Cerebellar cortex (tissue), 1 donor: ENCODE measurements around the gene AASDH.
"Not testable (repeated sequence)": the region's sequence is repeated elsewhere in the genome, so short reads cannot be mapped to it uniquely, and the experiment has no call there.

ENCODE experiments used
- DNase-seq: peaks from one replicate; pipeline ENCODE4 v3.0.0-alpha.2; 2015; ENCODE audit warnings: low spot score

Gene AASDH

DNA sequence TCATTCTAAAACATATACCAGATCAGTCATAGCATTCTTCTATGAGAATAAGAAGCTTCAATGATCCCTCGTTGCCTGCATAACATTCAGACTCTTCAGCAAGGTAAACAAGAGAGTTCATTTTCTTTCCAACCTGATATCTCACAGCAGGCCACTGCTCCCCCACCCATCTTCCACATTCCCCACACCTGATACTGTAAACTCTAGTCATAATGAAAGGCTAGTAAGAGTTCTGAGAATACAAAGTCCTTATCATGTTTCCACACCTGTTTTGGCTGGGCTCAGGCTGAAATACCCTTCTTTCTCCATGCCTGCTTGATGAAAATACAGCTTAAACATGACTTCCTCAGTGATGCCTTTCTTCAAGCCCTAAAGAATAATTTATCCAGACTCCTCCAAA is 2.3 kb upstream of the AASDH start:
- no peak for DNase-seq

GRCh38 chr4:56388306-56388705 is 1.0 kb upstream of the AASDH start:
- no peak for DNase-seq

GRCh38 chr4:56386091-56386490 is 1.2 kb downstream of the AASDH start:
- no peak for DNase-seq

- DNase-seq: no peak
Observed at GRCh38 chr4:56375458-56375857, 11.8 kb downstream of the AASDH start.

DNA sequence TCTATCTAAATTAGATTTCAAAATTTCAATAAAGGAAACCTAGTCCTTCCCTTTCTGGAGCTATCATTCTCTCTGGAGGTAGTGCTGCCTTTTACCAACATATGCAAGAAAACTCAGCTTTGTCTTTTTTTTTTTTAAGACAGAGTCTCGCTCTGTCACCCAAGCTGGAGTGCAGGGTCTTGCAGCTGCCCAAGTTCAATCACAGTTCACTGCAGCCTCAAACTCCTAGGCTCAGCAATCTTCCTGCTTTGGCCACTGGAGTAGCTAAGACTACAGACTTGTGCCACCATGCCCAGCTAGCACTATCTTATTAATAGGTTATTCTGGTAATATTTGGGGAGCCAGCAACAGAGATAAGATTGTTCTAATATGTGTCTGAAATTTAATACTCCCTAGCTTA is 12.3 kb downstream of the AASDH start:
- no peak for DNase-seq

DNA sequence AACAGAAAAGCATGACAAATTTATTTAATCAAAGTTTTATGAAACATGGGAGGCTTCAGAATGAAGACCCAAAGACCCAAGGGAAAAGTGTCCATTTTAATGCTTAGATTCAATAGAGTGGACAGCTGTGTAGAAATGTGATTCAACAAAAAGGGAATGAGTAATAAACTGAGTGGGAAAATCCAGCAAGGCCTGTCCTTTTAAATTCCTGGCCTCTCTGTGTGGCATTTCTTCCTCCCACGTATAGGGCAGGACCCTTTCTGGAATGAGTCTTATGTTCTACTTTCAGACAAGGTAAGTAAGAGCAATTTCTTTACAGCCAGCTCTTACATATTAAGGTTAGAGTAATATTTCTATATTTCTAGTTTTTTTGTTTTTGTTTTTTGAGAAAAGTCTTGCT is 14.5 kb downstream of the AASDH start:
- no peak for DNase-seq

DNA sequence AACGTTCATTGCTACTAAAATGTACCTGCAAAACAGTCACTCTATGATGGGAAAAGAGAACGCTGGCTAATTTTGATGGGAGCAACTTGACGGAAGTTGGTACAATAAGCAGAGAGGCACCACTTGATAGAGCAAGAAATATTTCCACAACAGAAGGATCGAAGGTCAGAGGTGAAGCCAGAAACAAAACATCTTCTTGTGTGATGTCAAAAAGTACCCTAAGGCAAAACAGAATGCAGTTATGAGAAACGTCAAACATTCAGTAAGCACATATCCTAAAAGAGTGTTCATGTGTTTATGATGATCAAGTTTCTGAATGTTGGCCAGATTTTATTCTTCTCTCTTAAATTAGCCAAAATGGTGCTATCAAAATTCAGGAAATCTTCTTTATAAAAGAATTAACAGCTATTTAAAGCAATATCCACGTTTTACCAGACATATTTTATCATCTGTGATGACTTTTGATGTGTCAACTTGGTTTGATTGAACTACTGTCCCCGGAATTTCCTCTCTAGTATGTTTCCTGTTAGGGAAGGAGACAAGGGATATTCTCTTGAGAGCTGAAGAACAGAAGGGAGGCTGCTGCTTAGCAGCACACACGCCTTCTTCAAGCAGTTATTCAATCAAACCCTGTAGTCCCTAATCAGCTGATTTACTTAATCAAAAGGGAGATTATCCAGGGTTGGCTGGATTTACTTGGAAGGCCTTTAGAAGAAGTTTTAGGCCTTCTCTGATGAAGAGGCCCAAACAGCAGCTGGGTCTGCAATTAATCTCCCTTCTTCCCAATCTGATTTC is 15.7 kb downstream of the AASDH start:
- DNase-seq: no peak

- no peak for DNase-seq
Observed at GRCh38 chr4:56370377-56370776, 16.9 kb downstream of the AASDH start.

DNA sequence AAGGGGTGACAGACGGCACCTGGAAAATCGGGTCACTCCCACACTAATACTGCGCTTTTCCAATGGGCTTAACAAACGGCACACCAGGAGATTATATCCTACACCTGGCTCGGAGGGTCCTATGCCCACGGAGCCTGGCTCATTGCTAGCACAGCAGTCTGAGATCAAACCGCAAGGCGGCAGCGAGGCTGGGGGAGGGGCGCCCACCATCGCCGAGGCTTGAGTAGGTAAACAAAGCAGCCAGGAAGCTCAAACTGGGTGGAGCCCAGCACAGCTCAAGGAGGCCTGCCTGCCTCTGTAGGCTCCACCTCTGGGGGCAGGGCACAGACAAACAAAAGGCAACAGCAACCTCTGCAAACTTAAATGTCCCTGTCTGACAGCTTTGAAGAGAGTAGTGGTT is 24.3 kb downstream of the AASDH start:
- not testable (repeated sequence) for DNase-seq

- DNase-seq: no peak
Observed at GRCh38 chr4:56360071-56360470, 27.2 kb downstream of the AASDH start.

- DNase-seq: no peak
Observed at GRCh38 chr4:56356650-56357049, 30.6 kb downstream of the AASDH start.

- no peak for DNase-seq
Observed at GRCh38 chr4:56348576-56348975, 38.7 kb downstream of the AASDH start.

- no peak for DNase-seq
Observed at GRCh38 chr4:56345458-56345857, 41.8 kb downstream of the AASDH start.

DNA sequence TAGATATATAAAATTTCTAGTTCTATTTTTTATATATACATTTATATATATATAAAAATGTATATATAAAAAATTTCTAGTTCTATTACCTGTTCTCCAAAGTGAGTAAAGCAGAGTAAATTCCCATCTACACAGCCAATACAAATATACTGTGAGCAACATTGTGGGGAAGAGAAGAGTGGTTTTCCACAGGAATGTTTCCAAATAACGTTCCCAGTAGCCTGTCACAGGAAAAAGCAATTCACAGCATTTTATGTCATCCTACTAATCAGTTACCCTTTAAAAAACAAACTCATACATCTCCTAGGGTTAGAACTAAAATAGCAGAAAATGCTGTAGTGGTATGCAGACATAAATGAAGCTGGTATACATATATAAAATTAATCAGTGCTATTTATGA is 44.5 kb downstream of the AASDH start:
- no peak for DNase-seq

DNA sequence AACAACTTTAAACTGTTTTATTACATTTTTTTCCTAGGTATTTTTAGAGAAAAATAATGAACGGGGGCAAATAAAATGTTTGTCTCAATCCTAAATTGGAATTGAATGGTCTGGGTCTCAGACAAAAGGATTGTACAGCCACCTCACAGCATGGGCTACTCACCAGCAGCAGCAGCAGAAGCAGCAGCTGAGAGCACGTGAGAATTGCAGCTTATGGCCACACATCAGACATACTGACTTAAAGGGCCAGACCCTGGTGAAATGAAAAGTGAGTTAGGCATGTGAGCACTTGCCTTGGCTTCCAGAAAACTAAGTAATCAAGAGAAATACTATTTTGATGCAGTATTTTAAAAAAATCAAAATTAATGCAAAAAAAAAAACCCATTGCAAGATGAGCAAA is 56.6 kb downstream of the AASDH start:
- DNase-seq: no peak

DNA sequence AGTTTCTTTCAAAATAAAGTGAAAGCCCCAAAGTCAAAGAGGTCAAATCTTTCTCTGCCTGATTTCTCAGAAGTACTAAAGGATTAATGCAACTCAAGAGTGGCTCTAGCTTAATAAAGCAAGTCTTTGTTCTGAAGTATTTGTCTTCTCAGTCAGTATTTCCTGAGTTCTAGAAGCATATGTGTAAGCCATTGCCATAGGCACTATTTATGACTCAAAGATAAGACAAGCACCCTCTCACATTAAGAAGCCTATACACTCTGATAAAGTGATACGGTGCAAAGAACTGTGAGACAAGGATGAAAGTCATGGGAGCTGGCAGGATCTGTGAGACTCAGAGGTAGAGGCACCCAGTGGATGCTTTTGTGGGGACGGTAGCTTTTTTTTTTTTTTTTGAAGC is 60.9 kb downstream of the AASDH start:
- DNase-seq: no peak

- DNase-seq: no peak
Observed at GRCh38 chr4:56324011-56324610, 63.2 kb downstream of the AASDH start.

DNA sequence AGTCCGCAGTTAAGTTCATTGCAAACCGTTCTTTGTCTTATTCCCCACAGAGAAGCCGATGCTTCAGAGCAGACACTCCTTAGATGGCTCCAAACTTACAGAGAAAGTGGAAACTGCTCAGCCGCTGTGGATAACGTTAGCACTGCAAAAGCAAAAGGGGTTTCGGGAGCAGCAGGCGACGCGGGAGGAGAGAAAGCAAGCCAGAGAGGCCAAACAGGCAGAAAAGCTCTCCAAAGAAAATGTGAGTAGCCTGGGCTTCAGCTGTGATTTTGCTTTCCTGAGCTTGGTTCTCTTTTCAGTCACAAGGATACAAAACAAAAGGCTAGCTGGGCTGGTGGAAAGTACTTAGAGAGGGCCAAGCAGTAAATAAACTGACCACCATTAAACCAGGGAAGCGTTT is 64.0 kb downstream of the AASDH start:
- no peak for DNase-seq

- DNase-seq: no peak
Observed at GRCh38 chr4:56321251-56321650, 66.0 kb downstream of the AASDH start.

- no peak for DNase-seq
Observed at GRCh38 chr4:56320293-56320692, 67.0 kb downstream of the AASDH start.

GRCh38 chr4:56318555-56318954 is 68.7 kb downstream of the AASDH start:
- DNase-seq: no peak

DNA sequence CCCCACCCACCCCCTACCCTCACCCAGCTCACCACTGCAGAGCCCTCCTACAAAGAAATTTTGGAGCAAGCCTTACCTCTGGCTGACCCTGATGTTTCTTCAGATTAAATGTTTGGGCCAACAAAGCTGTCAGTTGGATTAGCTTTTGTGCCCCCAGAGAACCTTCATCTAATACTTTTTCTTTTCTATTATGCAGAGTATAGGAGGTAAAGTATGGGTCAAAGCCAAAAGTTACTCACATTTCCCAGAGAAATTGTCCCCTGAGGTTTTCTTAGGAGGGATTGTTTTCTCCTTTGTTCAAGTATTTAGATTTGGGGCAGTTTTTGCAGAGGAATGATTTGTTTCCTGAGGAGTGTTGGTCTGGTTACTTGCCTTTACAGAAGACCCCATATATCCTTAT is 69.5 kb downstream of the AASDH start:
- no peak for DNase-seq

DNA sequence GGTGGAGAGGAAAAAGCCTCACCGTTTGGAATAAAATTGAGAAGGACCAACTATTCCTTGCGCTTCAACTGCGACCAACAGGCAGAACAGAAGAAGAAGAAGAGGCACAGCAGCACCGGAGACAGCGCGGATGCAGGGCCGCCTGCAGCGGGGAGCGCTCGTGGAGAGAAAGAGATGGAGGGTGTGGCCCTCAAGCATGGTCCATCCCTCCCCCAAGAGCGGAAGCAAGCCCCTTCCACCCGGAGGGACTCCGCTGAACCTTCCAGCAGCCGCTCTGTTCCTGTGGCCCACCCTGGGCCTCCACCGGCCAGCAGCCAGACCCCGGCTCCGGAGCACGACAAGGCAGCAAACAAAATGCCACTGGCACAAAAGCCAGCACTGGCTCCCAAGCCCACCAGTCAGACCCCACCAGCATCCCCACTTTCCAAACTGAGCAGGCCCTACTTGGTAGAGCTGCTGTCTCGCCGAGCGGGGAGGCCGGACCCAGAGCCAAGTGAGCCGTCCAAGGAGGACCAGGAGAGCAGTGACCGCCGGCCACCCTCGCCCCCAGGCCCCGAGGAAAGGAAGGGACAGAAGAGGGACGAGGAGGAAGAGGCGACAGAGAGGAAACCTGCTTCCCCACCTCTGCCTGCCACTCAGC is 71.2 kb downstream of the AASDH start:
- DNase-seq: no peak
